ENCODE results near the gene FSTL4. TPM values are rescaled to one million over a fixed set of nuclear protein-coding genes. Genes with fewer than 3 reads are reported as not detected.

FSTL4 gene
- total and polyA plus RNA-seq, 2 experiments from 2014 or later, result 1.4 to 2.8 TPM

DNA sequence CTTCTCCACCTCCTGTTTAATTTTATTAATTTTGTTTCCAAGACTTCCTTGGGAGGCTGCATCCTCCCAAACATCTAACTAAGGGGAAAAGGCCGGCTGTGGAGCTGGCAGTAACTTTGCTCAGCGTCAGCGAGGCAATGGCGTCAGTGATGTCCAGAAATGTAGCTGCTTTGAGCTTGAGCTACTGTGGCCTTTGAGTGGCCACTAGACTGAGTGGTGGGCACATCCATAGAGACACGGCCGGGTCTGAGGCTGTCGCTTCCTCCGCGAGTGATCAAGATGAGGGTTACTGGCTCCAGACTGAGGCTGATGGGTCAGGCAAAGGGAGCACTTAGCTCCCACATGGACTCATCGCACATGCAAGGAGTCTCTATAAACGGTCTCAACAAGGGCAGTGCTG lies 283.5 kb downstream of the FSTL4 start:
- Histone ChIP-seq H3K9me2 (ENCODE audit: insufficient read depth) (no peaks in the 10 kb centered on the region), H3K4me1 (ENCODE audit: insufficient read depth) (peaks cover 45% of the 10 kb centered on the region), H3K36me3 (ENCODE audit: insufficient read depth) (no peaks in the 10 kb centered on the region), H4K20me1 (replicated peaks; ENCODE audit: insufficient read depth) (no peaks in the 10 kb centered on the region), H3K4me2 (peak overlapping the region; percentile 23), H3K4me3 (no peak overlapping the region), H3K79me2 (replicated peaks; ENCODE audit: insufficient read depth) (no peaks in the 10 kb centered on the region), H3K27ac (ENCODE audit: low read depth) (no peak overlapping the region), H3K27me3 (ENCODE audit: insufficient read depth) (no peaks in the 10 kb centered on the region), H3F3A (replicated peaks; ENCODE audit: low read depth) (no peaks in the 10 kb centered on the region; the same call in 1 of the 2 replicates), H2AFZ (no peak overlapping the region)
- Mint-ChIP-seq H3K9me3 (no peaks in the 10 kb centered on the region), H3K4me1 (peaks cover 68% of the 10 kb centered on the region), H3K27ac (no peak overlapping the region), H3K4me3 (no peak overlapping the region), H3K36me3 (ENCODE audit: low read depth) (no peaks in the 10 kb centered on the region), H3K27me3 (ENCODE audit: insufficient read depth, low read depth, poor library complexity) (peaks cover 40% of the 10 kb centered on the region)
- TF ChIP-seq ZNF462 (CRISPR knock-in tag; IDR thresholded peaks at IDR 0.05), result no peak
- TF ChIP-seq ZNF331 (CRISPR knock-in tag; IDR thresholded peaks at IDR 0.05; ENCODE audit: low read depth), result no peak
- TF ChIP-seq, protein P1, sequence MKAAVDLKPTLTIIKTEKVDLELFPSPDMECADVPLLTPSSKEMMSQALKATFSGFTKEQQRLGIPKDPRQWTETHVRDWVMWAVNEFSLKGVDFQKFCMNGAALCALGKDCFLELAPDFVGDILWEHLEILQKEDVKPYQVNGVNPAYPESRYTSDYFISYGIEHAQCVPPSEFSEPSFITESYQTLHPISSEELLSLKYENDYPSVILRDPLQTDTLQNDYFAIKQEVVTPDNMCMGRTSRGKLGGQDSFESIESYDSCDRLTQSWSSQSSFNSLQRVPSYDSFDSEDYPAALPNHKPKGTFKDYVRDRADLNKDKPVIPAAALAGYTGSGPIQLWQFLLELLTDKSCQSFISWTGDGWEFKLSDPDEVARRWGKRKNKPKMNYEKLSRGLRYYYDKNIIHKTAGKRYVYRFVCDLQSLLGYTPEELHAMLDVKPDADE (IDR thresholded peaks at IDR 0.05), result no peak
- no peak for TF ChIP-seq POLR2AphosphoS5 (IDR thresholded peaks at IDR 0.05; ENCODE audit: low read depth)
- no peak for TF ChIP-seq EZH2 (IDR thresholded peaks at IDR 0.05; ENCODE audit: low read depth, unreplicated experiment)
- ATAC-seq, result no peak
- DNase-seq (ENCODE audit: low spot score), result no peak
